Sigmoid colon (tissue), 4 donors: ENCODE data around the gene PLCL1.

Experiments used
- CTCF ChIP-seq, 4 experiments: fragments of 450-650 bp in 3 of 4; fragments of 200-600 bp in 1 of 4; IDR thresholded peaks; one replicate each; pipeline ENCODE4 v1.5.1; 2016 to 2019; ENCODE audit warnings: antibody characterized with exemption in 4 of 4, mild to moderate bottlenecking in 3 of 4, moderate library complexity in 2 of 4
- EP300 ChIP-seq, 4 donors: sonication (generic); formaldehyde crosslinking; IDR thresholded peaks; one replicate each; pipeline ENCODE4 v1.6.1; 2017; ENCODE audit warnings: antibody characterized with exemption in 4 of 4
- POLR2A ChIP-seq, 2 donors: fragments of 450-650 bp; IDR thresholded peaks; one replicate each; pipeline ENCODE4 v1.6.1; 2016; ENCODE audit warnings: antibody characterized with exemption in 2 of 2, mild to moderate bottlenecking in 2 of 2, moderate library complexity in 2 of 2
- POLR2AphosphoS5 ChIP-seq, 4 donors: sonication (generic); formaldehyde crosslinking; IDR thresholded peaks; one replicate each; pipeline ENCODE4 v1.6.1; 2017; ENCODE audit warnings: antibody characterized with exemption in 4 of 4

GRCh38 chr2:198144660-198145059, 340.3 kb downstream of the PLCL1 start:
- no peak for TF ChIP-seq POLR2AphosphoS5 (IDR thresholded peaks at IDR 0.05)
- TF ChIP-seq CTCF (IDR thresholded peaks at IDR 0.05): no peak
- no peak for TF ChIP-seq POLR2A (IDR thresholded peaks at IDR 0.05)
- no peak for TF ChIP-seq EP300 (IDR thresholded peaks at IDR 0.05)
